ENCODE measurements around the gene PCCA.

DNA sequence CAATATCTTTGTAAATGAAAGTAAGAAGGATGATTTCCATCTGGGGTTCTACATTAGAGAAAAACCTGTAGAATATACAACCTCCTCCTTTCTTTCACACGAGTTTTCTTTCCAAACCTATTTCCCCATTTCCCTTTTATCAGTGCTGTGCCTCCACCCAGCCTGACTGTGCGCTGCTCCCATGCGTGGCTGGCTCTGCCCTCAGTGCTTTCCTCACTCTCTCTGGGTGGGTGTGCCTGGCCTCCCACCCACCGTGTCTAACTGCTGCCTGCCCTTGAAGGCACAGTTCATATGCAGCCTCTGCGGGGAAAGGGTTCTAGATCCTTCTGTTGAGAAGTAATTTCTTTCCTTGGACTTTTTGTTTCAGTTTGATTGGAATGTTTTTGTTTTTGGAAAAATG is 70.7 kb downstream of the PCCA start:
- TF ChIP-seq CTCF (IDR thresholded peaks at IDR 0.05) (no peak), POLR2A (IDR thresholded peaks at IDR 0.05) (no peak)

Measured in Peyer's patch (tissue), 4 donors.